Measurements from ENCODE around the gene GNB1L.

Gene GNB1L

DNA sequence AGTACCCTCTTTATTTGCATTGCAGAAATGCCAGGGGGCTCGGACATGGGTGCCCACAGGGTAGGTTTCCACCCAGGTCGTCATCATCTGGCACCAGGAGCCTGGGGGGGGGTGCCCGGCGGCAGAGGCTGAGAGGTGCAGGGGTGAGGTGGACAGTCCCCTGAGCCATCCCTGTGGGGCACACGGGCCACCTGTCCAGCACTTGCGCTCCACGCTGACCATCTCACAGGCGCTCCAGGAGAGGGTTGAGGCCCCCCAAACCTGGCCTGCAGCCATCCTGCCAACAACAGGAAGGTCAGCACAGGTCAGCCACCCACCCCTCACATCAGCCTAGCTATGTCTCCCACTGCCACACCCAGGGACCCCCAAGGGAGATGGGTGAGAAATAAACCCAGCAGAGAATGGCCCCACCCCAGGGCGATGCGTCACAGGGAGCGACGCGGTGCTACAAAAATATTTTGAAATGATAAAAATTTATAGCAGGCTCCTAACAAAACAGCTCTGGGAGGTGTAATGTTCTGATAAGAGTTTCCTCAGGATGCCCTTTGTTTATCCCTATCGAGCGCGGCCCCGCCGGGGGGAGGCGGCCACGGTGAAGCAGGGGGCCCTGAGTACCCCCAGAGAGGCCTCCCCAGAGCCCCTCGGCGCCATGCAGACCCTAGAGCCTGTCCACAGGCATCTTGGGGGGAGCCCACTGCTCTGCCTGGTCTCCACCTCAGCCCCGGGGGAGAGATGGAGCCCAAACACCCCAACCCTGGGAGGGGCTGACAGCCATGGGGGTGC is 21.0 kb upstream of the GNB1L start:
- no peak for DNase-seq

- DNase-seq = no peak
Observed at GRCh38 chr22:19875061-19875530, 20.4 kb upstream of the GNB1L start.

- peak; percentile 34 for DNase-seq
Observed at GRCh38 chr22:19874307-19875060, 19.8 kb upstream of the GNB1L start.

DNA sequence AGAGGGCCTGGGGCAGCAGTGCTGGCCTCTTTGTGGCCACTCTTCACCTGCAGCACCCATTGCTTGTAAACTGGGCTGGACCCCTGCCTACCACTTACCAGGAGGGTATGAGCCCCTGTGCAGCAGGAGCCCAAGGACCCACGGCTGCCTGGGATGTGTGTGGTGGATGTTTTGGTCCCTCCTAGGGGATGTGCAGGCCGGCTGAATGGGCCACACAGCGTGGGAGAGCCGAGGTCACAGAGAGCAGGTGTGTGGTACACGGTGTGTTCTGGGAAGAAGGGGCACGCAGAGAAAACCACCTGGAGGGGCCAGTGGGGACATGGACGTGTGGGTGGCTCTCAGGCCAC is 19.3 kb upstream of the GNB1L start:
- no peak for DNase-seq

GRCh38 chr22:19873138-19873959 is 18.7 kb upstream of the GNB1L start:
- DNase-seq = no peak

GRCh38 chr22:19872779-19873137 is 18.1 kb upstream of the GNB1L start:
- no peak for DNase-seq

- no peak for DNase-seq
Observed at GRCh38 chr22:19871845-19872778, 17.4 kb upstream of the GNB1L start.

- no peak for DNase-seq
Observed at GRCh38 chr22:19871023-19871844, 16.6 kb upstream of the GNB1L start.

DNA sequence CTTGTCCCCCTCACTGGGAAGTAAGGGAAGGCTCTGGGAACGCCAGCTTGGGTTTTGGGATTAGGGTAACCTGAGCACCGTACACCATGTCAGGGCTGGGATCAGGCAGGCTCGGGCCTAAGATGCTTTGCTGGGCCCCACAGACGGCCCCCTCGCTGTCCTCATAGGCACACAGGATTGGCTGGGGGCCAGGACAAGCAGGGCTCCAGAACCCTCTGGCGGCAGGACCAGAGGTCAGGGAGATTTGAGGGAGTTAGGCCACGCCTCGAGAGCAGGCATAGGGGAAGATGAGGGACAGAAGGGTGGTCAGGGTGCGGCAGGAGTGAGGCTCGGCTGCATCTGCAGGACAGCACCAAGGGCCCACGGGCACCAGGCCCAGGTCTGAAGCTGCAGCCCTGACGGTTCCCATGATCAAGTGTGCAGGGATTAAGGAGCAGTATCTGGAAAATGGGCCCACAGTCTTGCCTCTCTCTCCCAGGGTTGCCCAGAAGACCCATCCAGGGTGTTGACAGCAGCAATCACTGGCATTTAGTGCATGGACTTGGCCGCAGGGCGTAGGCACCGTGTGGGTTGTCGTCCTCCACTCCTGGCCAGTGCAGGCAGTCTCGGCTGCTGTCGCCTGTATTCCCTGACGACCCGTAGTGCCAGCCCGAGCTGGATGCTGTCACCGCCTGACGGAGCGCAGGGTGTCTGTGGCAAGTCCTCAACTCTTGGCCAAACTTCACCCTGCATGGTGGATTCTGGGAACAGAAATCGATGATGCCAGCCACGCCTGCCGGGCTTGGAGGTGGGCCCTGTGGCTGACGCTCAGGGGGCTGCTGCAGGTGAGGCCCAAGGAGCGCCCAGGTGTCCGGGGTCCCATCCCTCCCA is 15.7 kb upstream of the GNB1L start:
- DNase-seq = no peak

GRCh38 chr22:19869497-19870152 is 15.0 kb upstream of the GNB1L start:
- DNase-seq = no peak

GRCh38 chr22:19868773-19869471 is 14.2 kb upstream of the GNB1L start:
- DNase-seq = no peak

DNA sequence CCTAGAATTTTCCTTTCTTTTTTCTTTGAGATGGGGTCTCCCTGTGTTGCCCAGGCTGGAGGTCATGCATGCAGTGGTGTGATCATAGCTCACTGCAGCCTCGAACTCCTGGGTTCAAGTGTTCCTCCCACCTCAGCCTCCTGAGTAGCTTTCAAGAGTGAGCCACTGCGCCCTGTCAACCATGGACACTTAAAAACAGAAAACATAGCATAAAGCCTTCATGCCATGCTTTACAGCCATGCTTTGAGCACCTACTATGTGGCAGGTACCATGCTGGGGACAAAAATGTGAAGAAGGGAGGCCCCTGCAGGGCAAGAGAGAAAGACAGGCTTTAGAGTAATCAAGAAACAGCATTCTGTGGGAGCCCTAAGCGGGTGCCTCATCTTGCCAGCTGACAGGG is 13.7 kb upstream of the GNB1L start:
- DNase-seq = no peak

- DNase-seq = no peak
Observed at GRCh38 chr22:19867617-19868016, 12.9 kb upstream of the GNB1L start.

DNA sequence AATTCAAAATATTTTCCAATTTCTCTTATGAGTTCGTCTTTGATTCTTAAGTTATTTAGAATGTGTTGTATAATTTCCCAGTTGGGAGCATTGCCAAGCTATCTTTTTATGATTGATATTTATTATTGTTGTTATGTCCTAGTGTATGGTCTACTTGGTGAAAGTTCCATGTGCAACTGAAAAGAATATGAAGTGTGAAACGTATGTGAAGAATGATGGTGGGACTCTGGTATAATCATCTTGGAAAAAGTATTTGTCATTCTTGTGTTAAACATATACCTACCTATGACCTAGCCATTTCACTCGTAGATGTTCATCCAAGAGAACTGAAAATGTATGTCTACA is 12.0 kb upstream of the GNB1L start:
- no peak for DNase-seq

- no peak for DNase-seq
Observed at GRCh38 chr22:19865141-19865829, 10.6 kb upstream of the GNB1L start.

GRCh38 chr22:19864538-19865106 is 9.9 kb upstream of the GNB1L start:
- no peak for DNase-seq

DNA sequence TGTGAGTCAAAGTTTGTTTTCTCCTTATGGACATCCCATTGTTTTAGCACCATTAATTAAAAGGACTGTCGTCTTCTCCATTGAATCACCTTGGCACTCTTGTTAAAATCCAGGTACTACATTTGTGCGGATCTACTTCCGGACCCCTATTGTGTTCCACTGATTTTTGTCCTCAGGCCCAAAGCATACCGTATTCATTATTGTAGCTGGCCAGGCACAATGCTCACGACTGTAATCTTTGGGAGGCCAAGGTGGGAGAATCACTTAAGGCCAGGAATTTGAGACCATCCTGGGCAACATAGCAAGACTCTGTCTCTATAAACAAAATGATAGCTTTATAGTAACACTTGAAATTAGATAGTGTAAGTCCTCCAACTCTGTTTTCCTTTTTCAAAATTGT is 8.9 kb upstream of the GNB1L start:
- no peak for DNase-seq

DNA sequence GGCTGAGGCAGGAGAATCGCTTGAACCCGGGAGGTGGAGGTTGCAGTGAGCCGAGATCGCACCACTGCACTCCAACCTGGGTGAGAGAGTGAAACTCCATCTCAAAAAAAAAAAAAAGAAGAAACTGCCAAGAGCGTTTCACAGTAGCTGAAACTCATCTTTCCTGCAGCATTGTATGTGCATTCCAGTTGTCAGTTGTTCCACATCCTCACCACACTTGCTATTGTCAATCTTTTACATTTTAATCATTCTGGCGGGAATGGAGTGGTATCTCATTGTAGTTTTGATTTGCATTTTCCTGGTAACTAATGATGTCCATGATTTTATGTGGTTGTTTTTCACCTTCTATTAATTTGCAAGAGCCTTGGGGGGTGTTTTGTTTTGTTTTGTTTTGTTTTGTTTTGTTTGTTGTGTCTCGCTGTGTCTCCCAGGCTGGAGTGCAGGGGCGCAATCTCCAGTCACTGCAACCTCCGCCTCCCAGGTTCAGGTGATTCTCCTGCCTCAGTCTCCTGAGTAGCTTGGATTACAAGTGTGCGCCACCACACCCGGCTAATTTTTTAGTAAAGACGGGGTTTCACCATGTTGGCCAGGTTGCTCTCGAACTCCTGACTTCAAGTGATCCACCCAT is 8.1 kb upstream of the GNB1L start:
- no peak for DNase-seq
